NCI-H526 treated with DMSO at 0.1 percent for 48 hours (cell line): ENCODE measurements around the gene ROPN1L.
"Not testable (repeated sequence)": the region's sequence is repeated elsewhere in the genome, so short reads cannot be mapped to it uniquely, and the experiment has no call there.

Experiments used
- DNase-seq: peaks from one replicate; lab custom pipeline; 2025; lab: John Stamatoyannopoulos, UW

Gene ROPN1L

GRCh38 chr5:10480237-10480985 lies 38.7 kb downstream of the ROPN1L start:
- no peak for DNase-seq

- peak; percentile 96 for DNase-seq
Observed at GRCh38 chr5:10481241-10481935, 39.7 kb downstream of the ROPN1L start.

DNA sequence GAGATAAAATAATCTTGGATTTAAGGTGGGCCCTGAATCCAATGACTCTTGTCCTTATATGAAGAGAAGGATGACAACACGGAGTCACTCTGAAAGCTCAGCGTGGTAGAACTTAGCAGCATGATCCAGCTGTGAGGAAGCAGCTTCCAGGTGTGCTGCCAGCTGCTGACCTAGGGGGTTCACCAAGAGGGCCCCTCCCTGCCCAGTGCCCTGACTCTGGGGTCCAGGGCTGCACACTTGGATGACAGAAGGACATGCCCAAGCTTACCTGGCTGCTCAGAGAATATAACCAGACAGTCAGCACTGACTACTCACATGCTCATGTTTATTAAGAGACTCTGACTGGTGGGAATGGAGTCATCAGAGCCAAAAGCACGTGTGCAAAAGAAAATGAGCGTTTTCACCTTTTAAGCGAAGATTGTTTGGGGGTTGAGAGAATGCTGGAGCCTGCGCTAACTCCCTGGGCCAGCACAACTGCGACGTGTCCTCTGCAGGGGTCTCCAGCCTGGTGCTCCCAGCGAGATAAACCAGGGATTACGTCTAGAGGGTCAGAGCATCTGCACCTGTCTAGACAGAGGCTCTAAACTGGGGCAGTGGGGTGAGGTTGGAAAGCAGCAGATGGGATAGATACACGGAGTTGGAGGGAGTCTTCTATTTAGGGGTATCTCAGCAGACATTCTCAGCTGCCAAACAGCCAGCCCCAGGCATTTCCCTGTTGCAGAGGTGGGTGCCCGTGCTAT lies 41.3 kb downstream of the ROPN1L start:
- no peak for DNase-seq

GRCh38 chr5:10484774-10485141 lies 43.1 kb downstream of the ROPN1L start:
- DNase-seq: no peak

- DNase-seq: peak; percentile 41
Observed at GRCh38 chr5:10485142-10485795, 43.6 kb downstream of the ROPN1L start.

GRCh38 chr5:10485897-10486296 lies 44.2 kb downstream of the ROPN1L start:
- no peak for DNase-seq

DNA sequence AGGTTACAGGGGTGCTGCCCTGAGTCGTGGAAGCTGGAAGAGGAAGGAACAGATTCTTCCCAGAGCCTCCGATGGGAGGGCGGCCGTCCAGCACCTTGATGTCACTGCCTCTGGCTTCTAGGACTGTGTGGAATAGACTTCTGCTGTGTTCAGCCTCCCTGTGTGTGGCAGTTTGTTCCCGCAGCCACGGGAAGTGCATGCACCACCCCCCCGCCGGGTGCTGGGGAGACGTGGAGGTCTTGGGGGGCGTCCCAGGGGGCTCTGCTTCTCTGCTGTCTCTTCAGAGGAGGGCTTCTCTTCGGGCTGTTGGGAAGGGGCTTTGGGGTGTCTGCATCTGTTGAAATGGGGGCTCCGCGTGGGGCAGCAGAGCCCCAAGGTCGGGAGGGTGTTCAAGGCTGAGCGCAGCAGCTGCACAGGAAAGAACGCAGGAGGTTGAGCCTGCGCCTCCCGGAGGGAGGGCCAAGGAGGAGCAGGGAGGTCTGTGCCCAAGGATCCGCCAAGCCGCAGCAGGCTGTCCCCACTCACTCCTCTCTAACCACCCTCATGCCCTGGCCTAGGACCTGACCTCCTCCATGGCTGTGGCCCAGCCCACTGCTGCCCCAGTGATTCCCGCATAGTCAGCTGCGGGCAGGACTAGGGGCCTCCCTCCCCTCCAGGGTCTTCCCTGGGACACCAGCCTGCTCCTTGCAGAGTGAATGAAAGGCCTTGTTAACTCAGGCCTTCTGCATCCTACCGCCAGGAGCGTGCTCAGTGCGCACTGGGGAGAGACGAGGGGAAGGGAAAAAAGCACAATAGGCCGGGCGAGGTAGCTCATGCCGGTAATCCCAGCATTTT lies 45.0 kb downstream of the ROPN1L start:
- no peak for DNase-seq

DNA sequence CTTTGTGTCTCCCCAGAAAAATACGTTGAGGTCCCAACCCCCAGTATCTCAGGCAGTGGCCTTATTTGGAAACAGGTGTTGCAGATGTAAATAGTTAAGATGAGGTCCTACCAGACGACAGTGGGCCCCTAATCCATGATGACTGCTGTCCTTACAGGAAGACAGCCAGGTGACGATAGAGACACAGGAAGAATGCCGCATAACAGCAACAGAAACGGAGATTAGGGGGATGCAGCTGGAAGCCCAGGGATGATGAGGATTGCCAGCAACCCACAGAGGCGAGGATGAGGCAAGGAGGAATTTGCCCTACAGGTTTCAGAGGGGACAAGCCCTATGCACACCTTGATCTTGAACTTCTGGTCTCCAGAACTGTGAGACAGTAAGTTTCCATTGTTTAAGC lies 46.5 kb downstream of the ROPN1L start:
- DNase-seq: peak; percentile 52

DNA sequence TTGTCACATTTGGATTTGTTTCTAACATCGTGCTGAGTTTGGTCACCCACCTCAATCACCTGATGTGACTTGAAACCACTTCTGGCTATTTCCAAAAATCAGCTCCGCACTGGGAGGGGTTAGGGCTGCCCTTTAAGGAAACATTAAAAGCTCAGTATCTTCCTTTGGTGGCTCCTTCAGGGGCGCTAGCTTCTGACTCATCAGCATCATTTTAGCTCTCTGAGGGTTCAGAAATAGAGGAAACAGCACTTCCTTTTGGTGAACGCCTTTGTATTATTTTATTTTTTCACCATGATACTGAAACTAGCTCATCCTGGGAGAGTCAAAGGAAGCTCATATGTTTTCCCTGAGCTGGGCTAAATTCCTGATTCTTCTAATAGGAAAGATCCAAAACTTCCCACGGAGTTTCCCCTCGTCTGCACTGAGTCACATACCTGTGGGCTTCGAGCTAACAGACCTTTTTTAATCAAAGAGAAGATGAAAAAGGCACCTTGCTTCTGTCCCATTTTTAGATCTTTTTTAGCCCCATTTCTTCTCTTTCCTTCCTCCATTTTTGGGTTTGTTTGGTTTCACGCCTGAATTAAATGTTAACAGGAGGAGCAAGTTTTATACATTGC lies 48.2 kb downstream of the ROPN1L start:
- no peak for DNase-seq

DNA sequence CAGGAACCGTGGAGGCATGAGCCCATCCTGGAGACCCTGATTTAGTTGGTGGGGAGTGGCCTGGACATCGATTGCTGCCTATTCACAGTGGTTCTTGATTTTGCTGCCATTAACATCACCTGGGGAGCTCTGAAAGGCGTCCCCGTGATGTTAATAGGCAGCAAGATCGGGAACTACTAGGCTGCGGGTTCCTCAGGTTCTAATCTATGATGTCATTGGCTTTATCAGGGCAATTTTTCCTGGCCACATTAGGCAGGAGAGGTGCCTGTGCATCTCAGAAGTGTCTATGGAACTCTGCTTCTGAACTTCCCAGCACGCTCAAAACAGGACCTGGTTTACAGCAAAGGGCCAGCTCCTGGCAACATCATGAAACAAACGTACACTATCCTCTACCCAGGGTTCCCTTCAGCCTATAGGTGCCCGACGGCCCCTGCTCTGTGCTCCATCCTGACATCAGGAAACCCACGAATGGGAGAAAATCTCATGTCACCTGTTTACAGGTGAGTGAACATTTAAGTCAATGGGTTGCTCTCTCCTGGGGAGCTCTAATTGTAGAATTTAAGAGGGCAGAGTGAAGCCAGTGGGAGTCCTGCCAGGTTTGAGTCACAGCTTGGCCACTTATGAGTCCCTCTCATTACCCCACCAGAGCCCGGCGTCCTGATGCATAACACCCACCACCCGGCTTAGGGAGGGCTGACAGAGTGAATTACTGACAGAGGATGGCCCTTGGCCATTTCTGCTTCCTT lies 49.4 kb downstream of the ROPN1L start:
- no peak for DNase-seq

GRCh38 chr5:10491673-10492026 lies 50.0 kb downstream of the ROPN1L start:
- no peak for DNase-seq

- DNase-seq: no peak
Observed at GRCh38 chr5:10493884-10494283, 52.2 kb downstream of the ROPN1L start.

DNA sequence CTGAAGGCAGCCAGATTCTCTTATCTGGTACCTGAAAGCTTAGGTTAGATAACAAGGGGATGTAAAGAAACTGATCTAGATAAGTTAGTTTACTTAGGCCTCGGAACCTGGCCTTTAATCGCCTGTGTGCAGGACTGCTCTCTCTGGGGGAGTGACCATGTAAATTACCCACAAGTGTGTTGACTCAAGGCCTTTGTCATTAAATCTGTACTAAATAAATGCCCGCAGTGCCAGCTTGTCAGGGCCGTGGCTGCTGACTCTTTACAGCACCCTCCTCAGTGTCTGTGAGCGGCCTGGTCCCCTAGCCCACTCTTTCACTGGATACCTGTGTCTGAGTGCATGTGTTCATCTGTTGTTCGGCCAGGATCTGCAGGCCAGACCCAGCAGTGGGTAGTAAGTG lies 52.8 kb downstream of the ROPN1L start:
- not testable (repeated sequence) for DNase-seq

- DNase-seq: no peak
Observed at GRCh38 chr5:10497554-10497953, 55.9 kb downstream of the ROPN1L start.

DNA sequence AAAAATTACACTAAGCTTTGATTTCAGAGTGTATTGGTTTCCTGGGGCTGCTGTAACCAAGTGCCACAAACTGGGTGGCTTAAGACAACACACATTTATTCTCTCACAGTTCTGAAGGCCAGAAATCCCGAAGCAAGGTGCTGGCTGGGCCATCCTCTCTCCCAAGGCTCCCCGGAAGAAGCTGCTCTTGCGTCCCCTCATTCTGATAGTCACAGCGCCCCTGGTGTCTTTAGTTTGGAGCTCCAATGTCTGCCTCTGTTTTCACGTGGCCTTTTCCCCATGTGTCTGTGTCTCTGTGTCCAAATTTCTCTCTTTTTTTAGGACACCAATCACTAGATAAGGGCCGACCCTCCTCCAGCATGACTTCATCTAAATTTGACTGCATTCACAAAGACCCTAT lies 56.7 kb downstream of the ROPN1L start:
- DNase-seq: no peak

- no peak for DNase-seq
Observed at GRCh38 chr5:10499066-10499465, 57.4 kb downstream of the ROPN1L start.

GRCh38 chr5:10499776-10500175 lies 58.1 kb downstream of the ROPN1L start:
- DNase-seq: no peak

DNA sequence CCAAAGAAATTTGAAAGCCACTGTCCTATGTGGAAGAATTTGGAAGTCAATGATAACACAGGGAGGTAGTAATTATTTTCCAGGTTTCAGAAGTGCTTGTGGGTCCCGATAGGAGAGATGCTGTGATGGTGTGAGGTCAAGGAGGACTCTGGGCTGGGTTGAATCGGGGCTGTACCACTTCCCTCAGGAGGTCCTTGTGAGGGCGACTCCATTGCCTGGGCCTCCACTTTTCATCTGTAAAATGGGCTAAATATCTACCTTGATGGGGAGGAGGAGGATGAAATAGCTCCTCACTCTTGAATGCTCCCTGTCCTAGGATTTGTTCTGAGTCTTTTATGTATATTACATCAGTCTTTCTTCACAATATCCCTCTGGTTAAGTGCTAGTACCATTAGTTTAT lies 59.0 kb downstream of the ROPN1L start:
- DNase-seq: no peak

- no peak for DNase-seq
Observed at GRCh38 chr5:10501554-10502075, 59.9 kb downstream of the ROPN1L start.

DNA sequence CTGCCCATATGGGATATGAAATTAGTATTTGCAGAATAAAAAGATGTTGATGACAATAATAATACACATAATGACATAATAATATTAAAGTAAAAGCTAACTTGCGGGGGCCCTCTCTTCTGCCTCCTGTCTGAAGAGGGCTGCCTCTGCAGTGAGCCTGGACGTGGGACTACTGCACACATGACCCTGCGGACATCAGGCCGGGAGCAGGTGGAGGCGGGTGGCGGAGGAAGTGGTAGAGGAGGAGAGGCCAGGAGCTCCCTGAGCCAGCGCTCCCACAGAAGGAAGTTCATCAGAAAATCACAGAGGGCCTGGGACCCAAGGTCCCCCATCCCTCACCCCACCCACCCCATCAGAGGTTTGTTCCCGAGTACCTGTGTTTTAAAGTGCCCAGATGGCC lies 60.5 kb downstream of the ROPN1L start:
- DNase-seq: no peak
